GDM1 (cell line): ENCODE measurements around the gene SETMAR.
"Not testable (repeated sequence)": the region's sequence is repeated elsewhere in the genome, so short reads cannot be mapped to it uniquely, and the experiment has no call there.

Experiments used
- DNase-seq: peaks from one replicate; lab custom pipeline; 2025; lab: John Stamatoyannopoulos, UW

The SETMAR gene

DNA sequence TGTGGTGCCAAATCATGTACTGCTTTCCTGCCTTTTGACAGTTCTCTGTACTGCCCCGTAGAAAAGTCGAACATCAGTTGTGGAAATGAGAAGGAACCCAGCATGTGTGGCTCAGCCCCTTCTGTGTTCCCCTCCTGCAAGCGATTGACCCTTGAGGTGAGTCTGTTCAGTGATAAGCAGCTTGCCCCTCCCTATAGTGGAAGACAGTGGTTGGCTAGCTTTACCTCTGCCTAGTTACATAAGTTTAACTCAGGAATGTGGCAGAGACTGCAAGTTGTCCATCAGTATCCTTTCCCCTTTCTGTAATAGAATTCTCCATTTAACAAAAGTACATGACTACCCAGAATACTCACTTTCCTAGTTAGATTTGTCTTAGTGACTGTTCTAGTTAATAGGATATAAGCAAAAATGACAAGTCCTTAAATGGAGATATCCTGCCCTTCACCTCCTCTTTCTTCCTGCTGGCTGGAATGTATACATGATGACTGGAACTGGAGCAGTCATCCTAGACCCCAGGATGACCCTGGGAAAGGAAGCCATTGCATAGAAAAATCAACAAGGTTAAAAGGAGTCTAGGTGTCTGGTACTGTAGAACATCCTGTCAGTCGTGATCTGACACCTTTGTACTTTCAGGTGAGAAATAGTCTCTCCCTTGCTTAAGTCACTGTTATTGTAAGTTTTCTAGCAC is 10.6 kb downstream of the SETMAR start:
- DNase-seq = no peak

DNA sequence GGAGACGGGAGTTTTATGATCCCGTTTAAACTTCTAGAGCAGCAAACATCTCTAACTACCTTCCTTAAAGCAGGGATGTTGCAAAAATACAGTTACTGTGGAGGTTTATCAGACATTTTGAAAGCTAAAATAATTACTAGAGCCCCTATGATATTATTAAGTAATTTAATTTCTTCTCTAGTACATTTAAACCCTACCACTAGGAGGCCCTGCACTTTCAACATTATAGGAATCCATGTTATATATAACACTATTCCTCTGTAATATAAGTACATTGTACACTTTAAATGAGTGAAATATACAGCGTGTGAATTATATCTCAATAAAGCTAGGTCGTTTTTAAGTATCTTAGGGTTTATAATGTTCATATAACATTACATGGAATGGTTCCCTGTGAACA is 11.5 kb downstream of the SETMAR start:
- no peak for DNase-seq

DNA sequence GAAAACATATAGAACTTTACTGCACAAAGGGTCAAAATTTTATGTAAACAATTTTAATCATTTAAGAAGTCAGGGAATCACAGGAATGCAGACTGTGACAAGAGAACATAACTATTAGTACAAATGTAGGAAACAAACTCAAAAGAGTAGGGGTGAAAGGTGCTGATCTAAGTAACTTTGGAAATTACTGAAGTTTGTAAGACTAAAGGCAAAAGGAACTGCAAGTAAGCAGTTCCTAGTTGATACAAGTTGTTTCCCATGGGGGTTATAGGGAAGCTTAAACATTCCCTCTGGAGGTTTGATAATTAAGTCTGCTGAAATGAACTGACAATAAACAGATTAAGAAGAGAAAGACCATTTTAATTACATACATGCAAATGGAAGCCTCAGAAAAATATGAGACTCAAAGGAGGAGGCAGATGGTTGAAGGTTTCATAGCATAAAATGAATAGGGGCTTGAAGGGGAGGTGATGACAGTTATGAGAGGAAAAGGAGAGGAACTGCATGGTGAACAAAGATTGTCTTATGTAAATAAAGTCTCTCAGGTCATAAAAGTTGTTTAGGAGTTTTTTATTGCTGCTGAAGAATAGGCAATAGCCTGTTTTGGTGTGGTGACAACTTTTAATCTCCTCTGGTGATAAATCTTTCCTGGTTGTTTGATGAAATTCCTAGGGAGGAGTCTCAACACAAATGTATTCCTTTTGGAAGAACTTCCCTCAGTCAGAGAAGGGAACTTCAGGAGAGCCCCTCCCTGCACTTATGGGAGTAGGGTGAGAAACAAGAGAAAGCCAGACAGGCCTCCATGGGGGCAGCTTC is 17.1 kb downstream of the SETMAR start:
- DNase-seq = no peak

DNA sequence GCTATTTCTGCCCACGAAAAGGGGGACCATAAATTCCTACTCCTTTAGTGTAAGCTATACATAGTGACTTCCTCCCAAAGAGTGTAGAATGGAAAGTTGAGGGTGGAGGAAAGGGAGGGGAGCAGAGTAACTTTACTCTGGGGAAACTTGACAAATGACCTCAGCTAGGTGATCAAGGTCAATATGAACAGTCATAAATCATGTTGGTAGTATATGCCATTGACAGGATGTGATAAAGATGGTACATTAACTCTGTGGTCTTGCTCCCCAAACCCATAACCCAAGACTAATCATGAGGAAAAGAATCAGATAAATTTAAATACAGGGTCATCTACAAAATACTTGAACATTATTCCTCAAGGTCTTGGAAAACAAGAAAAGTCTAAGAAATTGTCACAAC is 18.6 kb downstream of the SETMAR start:
- DNase-seq = no peak

DNA sequence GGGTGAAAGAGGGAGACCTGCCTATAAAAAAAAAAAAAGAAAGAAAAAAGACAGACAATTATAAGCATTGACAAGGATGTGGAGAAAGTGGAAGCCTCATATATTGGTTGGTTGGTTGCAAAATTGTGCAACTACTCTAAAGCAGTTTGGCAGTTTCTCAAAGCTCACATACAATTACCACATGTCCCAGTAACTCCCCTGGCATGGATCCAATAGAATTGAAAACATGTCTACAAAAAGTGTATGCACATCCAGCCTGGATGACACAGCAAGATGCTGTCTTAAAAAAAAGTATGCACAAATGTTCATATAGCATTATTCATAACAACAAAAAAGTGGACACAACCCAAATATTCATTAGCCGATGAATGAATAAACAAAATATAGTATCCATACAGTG is 19.5 kb downstream of the SETMAR start:
- no peak for DNase-seq

DNA sequence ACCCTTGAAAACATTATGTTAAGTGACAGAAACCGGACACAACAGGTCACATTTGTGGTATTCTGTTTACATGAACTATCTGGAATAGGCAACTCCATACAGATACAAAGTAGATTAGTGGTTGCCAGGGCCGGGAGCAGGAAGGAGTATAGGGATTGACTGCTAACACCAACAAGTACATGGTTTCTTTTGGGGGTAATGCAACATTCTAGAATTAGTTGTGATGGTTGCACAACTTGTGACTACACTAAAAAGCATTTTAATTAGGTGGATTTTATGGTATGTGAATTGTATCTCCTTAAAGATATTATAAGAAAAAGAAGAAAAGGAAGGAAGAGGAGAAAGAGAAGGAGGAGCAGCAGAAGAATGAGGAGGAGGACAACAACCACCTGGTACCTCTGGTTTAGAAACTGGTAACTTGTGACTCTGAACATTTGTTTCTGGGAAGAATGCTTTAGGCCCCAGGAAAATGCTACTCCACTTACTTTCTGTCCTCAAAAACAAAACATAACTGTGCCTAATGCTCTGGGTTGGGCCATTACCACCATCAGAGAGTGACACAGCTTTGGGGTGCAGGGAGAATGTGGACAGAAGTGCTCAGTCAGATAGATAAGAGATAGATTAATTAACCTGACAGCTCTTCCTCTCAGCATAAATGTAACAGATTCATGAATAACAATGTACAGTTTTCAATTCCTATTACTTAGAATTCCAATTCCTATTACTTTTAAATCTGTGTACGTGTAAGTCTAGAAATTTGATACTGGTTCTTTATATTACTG is 20.3 kb downstream of the SETMAR start:
- DNase-seq = no peak

DNA sequence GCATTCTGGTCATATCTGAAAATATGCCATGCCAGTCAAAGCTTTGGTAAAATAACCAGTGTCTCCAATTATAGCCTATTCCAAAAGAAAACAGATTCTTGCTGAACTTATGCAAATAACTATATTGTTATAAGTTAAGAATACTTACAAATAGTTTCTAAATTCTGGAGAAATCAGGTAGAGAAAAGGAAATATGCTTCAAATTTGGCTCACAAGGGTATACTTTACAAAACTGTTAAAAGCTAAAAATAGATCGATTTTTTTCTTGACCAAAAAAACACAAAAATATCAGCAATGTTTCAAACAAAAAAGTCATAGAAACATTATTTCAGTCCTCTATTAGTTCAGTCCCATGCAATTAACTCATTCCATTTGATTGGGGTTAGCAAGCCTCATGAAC is 23.7 kb downstream of the SETMAR start:
- DNase-seq = no peak

DNA sequence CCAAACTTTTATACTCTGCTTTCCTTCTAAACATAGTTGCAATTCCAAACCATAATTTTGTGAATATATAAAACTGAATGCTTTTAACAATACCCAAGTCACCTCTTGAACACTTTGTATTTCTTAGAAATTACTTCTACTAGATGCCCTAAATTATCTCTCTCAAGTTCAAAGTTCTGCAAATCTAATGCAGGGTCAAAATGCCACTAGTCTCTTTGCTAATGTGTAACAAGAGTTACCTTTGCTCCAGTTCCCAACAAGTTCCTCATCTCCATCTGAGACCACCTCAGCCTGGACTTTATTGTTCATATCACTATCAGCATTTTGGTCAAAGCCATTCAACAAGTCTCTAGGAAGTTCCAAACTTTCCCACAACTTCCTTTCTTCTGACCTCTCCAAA is 26.6 kb downstream of the SETMAR start:
- not testable (repeated sequence) for DNase-seq

DNA sequence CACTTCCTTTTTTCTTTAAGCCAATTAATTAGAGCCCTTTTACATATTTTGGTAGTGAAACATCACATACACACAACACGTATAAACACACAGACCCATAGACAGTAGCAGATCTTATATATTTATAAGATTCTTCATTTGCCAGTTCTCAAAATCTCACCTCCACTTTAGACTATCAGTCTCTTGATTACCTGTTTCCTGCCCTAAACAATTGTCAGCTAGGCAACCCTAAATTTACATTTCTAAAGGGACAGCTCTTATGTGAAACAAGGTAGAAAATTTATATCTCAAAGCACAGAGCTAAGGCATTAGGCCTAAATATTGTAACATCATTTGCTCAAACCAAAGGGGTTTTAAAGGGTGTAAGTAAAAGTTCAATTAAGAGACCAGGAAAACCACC is 28.9 kb downstream of the SETMAR start:
- DNase-seq = no peak

DNA sequence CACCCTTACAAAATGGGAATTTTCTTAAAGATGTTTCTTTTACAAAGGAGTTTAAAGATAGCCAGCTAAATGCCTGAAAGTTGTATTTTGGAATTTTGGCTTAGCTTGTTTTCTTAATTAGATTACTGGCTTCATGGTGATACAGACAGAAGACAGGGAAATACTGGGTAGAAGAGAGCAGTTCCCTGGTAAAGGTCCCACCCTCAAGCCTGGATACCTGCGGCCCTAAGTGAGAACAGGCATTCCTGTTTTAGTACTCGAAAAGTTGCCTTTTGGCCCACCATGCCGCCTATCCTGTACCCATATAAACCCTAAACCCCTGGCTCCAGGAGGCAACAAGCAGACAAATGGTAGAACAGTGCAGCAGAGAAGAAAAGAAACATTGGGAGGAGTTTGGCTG is 29.4 kb downstream of the SETMAR start:
- no peak for DNase-seq

DNA sequence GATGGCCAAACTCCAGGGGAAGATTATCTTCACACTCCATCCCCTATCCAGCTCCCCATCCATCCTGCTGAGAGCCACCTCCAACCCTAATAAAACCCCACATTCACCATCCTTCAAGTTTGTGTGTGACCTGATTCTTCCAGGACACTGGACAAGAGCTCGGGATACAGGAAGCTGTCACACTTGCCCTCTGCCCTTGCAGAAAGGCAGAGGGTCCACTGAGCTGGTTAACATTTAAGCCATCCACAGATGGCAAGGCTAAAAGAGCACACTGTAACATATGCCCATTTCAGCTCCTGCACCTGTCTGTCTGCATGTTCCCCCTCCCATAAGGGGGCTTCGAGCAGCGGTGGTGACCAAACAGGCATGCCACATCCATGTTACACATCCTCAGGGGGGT is 29.8 kb downstream of the SETMAR start:
- DNase-seq = no peak

DNA sequence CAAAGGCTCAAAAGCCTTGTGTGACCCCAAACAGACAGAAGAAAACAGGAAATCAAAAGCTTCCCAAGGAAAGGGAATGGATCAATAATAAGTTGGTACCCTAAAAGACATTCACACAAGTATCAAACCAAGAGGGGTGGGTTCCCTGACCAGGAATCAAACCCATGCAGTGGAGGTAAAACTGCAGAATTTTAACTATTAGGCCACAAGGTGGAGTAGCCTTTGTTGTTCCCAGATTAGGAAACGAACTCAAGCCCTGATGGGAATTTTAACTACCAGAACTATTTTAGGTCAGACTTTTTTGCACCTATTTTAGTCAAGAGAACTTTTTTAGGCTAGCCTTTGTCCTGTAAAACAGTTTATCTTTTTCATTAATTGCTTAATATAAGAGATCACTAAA is 31.4 kb downstream of the SETMAR start:
- no peak for DNase-seq

DNA sequence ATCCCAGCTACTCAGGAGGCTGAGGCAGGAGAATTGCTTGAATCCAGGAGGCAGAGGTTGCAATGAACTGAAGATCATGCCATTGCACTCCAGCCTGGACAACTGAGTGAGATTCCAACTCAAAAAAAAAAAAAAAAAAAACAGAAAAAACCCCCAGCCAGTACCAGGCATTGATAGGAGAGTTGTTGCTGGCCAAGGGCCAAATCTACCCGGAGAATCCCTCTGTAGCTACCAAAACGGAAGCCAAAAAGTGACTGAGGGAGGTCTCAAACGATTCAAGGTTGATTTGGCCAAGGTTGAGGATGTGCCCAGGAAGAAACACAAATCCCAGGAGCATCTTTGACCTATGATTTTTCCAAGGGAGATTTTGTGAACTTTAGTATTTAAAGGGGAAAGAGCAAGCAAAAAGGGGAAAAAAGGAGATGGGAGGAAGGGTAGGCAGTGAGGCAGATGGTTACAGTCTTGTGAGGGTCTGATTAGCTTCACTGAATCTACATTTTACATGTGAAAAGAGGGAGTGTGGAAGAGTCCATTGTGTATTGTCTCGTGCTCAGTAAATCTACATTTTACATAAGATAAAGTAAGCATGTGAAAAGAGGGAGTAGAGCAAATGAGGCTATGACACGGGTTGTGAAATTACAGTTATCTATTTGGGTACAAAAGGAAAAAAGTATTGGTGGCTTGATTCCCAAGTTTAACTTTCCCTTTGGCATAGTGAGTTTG is 32.8 kb downstream of the SETMAR start:
- no peak for DNase-seq

DNA sequence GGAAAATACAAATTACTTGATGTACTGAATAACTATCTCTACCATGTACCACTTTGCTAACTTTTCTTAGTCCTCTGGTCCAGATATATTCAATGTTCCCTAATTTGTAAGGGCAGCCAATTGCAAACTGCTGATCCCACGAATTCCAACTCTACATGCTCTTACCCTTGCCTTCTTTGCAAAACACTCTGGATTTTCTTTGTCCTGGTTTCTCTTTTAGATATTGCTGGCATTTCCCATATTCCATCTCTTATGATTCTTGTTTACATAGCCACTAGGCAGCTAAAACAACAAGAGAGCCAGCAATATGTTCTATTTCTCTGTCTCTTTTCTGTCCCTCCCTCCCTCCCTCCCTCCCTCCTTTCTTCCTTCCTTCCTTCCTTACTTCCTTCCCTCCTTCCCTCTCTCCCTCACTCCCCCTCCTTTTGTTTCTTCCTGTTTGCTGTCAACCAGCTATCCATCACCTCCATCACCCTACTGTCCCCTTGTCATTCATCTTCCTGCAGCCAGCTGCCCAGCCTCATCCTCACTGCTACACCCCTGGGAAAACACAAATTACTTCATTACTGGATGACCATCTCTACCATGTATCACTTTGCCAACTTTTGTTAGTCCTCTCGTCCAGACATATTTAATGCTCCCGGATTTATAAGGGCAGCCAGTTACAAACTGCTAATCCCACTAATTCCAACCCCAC is 33.8 kb downstream of the SETMAR start:
- DNase-seq = no peak

DNA sequence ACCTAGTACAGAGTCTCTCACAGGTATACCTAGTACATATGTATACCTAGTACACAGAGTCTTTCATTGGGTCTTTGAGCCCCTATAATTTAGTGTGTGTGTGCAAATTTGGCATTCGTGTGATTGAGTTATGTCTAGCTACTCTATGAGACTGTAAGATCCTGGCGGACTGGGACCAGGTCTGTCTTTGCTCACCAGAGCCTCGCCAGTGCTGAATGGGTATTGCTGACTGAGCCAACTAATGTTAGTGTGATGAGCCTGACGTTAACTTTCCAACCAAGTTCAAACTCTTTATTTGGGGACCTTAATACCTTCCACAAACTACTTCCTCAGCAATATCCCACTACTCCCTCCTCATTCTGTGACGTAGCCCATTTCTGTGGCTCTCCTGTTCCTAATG is 35.6 kb downstream of the SETMAR start:
- DNase-seq = no peak

DNA sequence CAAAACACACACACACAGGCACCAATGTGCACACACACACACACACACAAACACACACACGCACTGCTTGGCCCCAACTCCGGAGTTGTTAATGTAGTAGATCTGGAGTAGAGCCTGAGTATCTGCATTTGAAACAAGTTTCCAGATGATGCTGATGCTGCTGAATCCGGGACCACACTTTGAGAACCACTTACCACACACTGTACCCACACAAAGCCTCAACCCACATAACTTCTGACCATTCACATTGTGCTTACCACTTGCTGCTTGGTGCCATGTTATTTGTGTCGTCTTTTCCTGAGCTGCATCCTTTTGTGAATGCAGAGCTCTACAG is 36.9 kb downstream of the SETMAR start:
- no peak for DNase-seq

DNA sequence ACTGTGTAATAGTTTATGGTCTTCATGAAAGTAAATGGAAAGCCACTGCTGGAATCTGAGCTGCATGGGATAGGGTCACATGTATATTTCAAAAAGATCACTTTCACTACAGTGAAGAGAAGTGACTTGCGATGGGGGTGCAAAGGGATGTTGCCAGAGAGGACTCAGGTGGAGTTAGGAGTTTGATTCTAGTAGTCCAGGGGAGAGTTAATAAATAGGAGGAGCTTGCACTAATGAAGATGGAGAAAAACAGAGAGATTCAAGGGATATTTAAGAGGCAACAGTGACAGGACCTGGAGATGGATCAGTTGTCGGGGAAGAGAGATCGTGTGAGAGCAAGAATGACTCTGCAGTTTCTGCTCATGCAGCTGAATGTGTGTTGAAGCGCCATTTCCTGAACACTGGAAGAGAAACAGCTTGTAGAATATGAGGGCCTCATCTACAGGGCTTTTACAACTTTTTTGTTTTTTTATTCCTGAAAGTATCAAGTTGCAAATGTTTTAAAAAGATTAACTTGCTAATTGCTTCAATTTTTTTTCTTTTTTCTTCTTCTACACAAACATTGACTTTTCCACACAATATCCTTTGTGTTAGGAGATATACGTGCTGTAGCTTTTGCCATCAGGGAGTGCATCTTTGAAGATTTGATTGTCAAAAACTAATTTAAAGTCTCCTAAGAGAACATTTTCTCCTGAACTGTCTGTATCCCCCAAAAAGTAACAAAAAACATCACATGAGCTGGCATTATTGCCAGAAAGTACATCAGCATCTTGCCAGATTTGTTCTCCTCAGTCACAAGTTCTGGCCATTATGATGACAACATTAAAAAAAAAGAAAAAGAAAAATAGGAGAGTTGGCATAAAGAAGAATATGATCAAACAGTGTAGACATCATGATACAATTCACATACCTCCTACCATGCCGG is 37.5 kb downstream of the SETMAR start:
- peak; percentile 66 for DNase-seq

DNA sequence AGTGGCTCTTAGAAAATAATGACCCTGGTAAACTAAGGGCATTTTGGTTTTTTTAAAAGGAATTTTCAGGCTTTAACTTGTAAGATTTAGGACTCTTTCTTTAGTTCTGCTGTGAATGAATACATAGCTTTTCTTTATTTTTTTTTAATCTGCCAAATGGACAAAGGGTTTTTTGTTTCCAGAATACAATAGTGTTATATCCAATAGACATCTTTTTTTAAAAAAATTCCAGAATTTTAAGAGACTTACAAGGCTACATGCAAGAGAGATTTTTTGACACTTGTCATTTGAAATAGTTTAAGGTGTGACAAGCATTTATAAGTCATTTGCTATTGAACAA is 38.1 kb downstream of the SETMAR start:
- no peak for DNase-seq

DNA sequence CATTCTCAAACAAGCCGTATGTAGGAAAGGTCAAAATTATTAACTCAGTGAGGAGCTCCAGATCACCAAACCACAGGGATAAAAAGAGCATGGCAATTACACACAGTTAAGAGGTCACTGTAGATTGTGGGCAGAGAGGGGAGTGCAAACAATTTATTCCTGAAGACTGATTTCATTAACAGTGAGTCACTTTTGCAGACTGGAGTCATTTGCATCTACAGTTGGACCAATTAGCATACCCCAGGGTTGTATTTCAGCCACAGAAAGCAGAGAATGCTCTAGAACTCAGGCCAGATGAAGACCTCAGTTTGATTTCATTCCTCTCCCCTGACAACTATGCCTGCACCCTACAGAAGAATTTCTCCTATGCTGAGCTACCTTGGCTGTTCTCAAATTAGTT is 40.1 kb downstream of the SETMAR start:
- no peak for DNase-seq

DNA sequence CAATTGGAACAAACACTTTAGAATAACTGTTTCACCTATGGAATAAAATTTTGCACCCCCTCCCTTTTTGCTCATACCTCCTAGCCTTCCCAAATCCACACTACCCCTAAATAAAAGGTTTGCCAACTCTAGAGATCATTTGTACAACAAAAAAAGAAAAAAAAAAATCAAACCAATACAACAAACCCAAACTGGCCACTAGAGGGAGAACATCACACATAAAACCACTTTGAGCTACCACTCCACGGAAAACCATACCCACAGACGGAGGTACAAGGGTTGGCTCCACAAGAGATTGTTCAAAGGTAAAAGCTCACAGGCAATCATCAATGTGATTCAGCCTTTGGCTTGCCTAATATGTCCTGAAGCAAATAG is 47.6 kb downstream of the SETMAR start:
- peak; percentile 63 for DNase-seq
